Stimulated activated CD8-positive, alpha-beta memory T cell treated with anti-CD3 and anti-CD28 coated beads, Interleukin-7, amount 100 ng/mL, for 4 hours (primary cell): ENCODE data around the gene NEDD4L.

Experiments used
- DNase-seq, 2 donors: peaks; one replicate each; pipeline ENCODE4 v3.0.0-alpha.2; 2020; ENCODE audit warnings: low read depth in 2 of 2

Gene NEDD4L

GRCh38 chr18:58208207-58208932 lies 164.3 kb downstream of the NEDD4L start:
- DNase-seq: no peak

- no peak for DNase-seq
Observed at GRCh38 chr18:58209326-58209725, 165.3 kb downstream of the NEDD4L start.

GRCh38 chr18:58211510-58211909 lies 167.5 kb downstream of the NEDD4L start:
- no peak for DNase-seq

DNA sequence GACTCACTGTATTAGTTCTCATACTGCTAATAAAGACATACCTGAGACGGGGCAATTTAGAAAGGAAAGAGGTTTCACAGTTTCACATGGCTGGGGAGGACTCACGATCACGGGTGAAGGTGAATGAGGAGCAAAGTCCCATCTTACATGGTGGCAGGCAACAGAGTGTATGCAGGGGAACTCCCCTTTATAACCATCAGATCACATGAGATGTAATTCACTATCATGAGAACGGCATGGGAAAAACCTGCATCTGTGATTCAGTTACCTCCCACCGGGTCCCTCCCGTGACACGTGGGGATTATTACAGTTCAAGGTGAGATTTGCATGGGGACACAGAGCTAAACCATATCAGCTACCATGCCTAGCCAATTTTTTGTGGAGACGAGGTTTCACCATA lies 168.2 kb downstream of the NEDD4L start:
- DNase-seq: no peak

GRCh38 chr18:58213440-58213839 lies 169.4 kb downstream of the NEDD4L start:
- no peak for DNase-seq

DNA sequence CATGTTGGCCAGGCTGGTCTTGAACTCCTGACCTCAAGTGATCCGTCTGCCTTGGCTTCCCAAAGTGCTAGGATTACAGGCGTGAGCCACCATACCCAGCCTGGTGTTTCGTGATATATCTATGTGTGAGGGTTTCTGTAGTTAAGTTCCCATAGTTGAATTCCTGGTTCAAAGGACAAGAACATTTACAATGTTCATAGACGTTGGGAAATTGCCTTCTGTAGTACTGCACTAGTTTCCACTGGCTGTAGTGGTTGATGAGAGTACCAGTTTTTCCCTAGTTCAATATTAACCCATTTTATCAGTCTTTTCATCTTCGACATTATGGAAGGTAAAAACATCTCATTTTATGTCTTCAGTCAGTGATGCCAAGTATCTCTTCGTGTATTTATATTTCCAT lies 171.0 kb downstream of the NEDD4L start:
- DNase-seq: no peak

GRCh38 chr18:58216071-58216481 lies 172.1 kb downstream of the NEDD4L start:
- no peak for DNase-seq

DNA sequence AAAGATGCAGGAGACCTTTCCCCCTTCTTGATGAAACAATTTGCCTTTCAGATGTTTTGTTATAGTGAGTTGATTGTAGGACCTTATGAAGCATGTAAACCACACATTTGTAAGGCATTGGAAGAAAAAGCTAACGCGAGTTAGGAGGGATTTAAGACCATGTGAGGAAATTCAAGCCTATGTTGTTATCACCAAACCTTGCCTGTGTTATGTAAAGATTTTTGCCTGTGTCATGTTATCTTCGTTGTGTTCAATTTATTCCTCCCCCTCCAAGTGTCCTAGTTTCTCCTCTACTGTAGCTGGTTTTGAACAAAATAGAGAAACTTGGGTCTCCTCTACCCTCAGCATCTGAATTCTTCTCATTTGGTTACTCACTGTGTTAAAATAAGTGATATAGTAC lies 173.0 kb downstream of the NEDD4L start:
- DNase-seq: no peak

DNA sequence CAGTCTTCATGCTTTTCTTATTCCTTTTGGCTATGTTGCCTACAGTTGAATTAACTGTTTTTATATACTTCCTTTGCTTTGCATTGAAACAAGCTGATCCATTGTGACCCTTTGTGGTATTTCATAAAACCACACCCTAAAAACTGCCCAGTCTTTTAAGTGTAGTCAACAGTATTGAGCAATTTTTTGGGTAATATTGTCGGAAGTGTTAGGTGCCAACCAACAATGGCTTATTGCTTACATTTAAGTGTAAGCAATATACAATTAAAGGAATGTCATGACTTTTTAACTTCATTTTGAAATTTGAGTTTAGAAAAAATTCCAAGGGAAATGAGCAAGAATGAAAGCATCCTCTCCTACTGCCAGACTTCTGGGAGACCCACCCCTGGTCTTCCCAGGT lies 174.1 kb downstream of the NEDD4L start:
- DNase-seq: no peak

DNA sequence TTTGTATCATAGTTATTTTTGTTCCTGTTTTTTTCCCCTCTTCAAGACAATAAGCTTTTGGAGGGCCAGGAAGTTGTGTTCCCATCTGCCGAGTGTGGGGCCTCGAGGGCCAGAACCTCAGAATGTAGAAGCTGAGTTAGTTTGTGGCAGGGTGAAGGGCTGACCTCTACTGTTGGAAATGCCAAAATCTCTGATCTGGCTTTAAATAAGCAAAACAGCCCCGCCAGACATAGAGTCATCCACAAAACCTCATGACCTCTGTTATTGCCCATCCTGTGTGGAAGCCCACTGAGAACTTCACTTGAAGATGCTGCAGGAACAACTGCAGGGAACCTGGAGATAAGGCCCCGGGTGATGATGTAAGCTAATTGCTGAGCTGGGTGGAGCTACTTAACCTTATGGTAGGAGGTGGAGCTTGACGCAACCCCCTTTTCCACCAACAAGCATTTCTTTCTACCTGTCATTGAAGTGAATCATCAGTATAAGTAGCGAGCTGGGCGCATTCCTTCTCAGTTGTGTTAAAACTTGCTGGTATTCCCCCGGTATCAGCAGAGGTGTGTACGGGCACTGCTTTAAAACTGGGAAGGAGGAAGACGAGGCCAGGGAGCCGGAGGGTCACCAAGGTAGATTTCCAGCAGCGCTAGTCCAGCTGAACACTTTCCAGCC lies 177.2 kb downstream of the NEDD4L start:
- DNase-seq: no peak

GRCh38 chr18:58222432-58223125 lies 178.6 kb downstream of the NEDD4L start:
- DNase-seq: no peak

DNA sequence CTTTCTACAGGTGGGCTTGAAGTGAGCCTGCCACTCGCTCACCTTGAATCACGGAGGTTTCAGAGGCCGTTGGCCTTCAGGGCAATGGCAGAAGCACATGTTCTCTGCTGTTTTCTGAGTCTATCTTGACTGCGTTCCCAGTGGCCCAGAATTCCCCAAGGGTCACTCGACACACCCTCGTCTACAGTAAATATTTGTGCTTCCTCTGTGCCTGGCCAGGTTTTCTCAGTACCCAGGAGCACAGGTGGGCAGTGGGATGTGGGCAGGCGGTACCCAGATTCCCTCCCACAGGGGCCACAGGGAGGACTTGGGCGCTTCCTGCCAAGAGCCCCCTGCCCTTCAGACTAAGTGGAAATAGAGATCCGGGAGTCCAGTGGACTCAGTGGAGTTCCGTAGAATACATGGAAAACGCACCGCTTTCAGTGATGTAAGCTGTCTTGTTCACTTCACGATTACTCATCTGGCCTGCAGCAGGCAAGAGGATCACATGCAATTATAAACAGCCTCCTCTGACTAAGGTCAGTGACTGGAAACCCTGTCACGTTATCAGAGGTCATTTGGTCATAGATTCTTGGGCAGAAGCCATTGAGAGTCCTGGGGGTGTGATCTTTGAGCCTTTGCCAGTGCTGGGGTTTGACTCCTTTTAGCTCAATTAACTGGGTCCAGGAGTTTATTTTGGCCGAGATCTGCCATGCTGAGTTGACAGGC lies 179.8 kb downstream of the NEDD4L start:
- DNase-seq: no peak

DNA sequence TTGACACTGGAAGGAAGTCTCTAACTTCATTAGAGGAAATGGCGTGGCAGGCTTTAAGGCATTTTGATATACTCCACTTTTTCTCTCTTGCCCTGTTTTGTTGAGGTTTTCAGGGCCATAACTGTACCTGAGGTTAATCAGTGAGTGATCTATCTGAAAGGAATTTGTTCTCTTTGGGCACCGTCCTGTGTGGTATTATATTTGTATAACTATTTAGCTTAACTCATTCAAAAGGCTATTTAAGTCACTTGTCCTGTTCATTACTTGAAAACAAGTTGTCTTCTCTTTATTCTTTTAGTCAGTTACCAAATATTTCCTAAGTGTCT lies 180.4 kb downstream of the NEDD4L start:
- no peak for DNase-seq

DNA sequence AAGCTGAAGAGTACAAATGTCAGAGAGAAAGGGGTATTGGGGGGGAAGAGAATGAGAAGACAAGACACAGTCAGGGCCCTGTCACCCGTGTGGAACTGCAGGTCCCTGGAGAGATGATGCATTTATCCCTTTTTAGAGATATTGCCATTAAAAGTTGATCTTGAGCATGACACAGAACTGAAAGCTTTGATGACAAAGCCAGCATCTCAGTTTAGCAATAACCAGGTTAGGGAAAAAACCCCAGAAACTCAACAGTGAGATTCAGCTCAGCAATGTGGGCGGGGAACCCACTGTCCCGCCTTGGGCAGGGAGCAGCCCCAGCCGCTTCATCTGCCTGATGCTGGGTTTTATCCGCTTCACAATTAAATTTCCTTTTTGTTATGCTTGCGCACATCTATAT lies 181.1 kb downstream of the NEDD4L start:
- DNase-seq: no peak

- no peak for DNase-seq
Observed at GRCh38 chr18:58226429-58226828, 182.4 kb downstream of the NEDD4L start.

DNA sequence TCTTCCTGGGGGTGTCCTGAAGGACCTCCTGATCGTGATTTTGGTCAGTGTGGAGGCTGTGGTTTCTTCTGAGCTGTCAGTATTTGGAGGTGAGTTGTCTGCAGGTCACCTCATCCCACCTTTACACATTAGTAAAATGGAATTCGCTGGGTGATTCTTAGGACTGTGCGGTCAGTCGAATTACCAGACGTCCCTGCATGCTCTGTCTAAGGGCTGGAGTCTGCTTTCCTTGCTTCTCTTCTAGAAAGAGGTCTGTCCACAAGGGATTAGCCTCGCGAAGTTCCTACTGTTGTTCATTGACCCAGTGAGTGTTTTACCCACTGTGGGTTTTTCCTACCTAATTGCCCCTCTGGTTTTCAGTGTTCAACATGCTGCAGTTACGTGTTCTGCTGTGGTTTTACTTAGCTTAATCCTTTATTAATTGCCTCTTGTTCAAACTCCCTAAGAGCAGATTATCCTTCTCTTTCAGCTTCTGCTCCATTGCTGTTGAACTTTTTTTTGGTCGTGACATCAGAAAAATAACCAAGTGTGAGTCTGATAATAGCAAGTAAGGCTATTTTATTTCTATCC lies 183.4 kb downstream of the NEDD4L start:
- DNase-seq: no peak

DNA sequence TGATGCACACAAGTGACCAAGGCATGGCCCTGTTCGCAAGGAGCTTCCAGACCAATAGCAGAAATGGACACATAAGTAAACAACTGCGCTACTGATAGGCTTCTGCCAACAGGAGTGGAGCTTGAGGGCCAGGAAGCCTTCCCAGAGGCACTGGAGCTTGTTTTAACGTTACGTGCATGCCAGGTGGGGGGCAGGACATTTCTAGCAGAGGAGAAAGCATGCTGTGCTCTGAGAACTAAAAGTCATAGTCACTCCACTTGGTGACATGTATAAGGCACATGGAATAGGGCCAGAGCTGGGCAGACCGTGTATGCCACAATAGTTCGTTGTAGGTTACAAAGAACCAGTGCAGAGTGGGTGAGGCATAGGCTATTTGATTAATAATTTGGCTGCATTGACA lies 184.2 kb downstream of the NEDD4L start:
- DNase-seq: no peak

- no peak for DNase-seq
Observed at GRCh38 chr18:58228762-58229161, 184.7 kb downstream of the NEDD4L start.

GRCh38 chr18:58229162-58229561 lies 185.1 kb downstream of the NEDD4L start:
- no peak for DNase-seq

GRCh38 chr18:58230438-58231179 lies 186.6 kb downstream of the NEDD4L start:
- no peak for DNase-seq

GRCh38 chr18:58231930-58232329 lies 187.9 kb downstream of the NEDD4L start:
- no peak for DNase-seq
